Heart left ventricle (tissue), 13 donors: ENCODE measurements around the gene AGTRAP.

Experiments
- CTCF ChIP-seq, 12 donors: fragments of 200-600 bp; sonication (generic) in 4 of 12; IDR thresholded peaks; one replicate each; pipeline versions ENCODE4 v1.5.0 to v1.8.0; 2018 to 2022; ENCODE audit warnings: antibody characterized with exemption in 12 of 12, mild to moderate bottlenecking in 5 of 12
- POLR2A ChIP-seq, 2 donors: fragments of 450-650 bp; IDR thresholded peaks; one replicate each; pipeline ENCODE4 v1.6.1; 2017; ENCODE audit warnings: antibody characterized with exemption in 2 of 2, mild to moderate bottlenecking in 2 of 2, moderate library complexity in 2 of 2
- donor health status: ischemic (EF 13 %, LVEDD 7.1; RV severe dilation, severe dysfunction).
- donor health status: DM: no; HTN: yes; CAD: no.
- donor health status: DM: no; HTN: no; CAD: no.
- donor health status: ischemic (EF 25% LVEDD 6.9; RV normal size, moderate dysfunction).
- donor health status: ischemic (EF 25% LVEDD 5.7; RV mildly dilated, moderate dysfunction).
- donor health status: ischemic (EF 35%, LVEDD 5.7; RV mildly dilated, moderate dysfunction).
- donor health status: nonischemic (EF 11% LVEDD 7.7; RV severe dilation, severe dysfunction).
- donor health status: DM: yes; HTN: yes; CAD: no.
- donor health status: PGD.
- donor health status: ischemic (EF 29% LVEDD 5.4; RV normal size, mild dysfunction).
- donor health status: nonischemic (EF 23%, LVEDD 6.1; RV moderate dilation, normal function).

GRCh38 chr1:11713095-11713494 is 22.8 kb upstream of the AGTRAP start:
- no peak for TF ChIP-seq CTCF (IDR thresholded peaks at IDR 0.05)
- TF ChIP-seq POLR2A (IDR thresholded peaks at IDR 0.05): no peak
